Fibroblast of mammary gland (primary cell): Measurements from ENCODE around the gene MCRIP2.

ENCODE experiments used
- DNase-seq: peaks from one replicate; pipeline ENCODE4 v3.0.0-alpha.2; 2010; ENCODE audit warnings: low read depth
- H3K4me3 ChIP-seq: 2 replicates; pipeline ENCODE4 v1.5.1; 2011; ENCODE audit warnings: low read depth, mild to moderate bottlenecking, low read length, moderate library complexity; ENCODE audit not compliant: control insufficient read depth
- TF ChIP-seq, protein P1 (sequence below): conservative IDR thresholded peaks from 2 replicates; pipeline ENCODE4 v1.5.1; 2011; ENCODE audit warnings: low read depth, low read length, inconsistent platforms; ENCODE audit not compliant: control insufficient read depth, insufficient read depth

Gene MCRIP2

GRCh38 chr16:637081-638018, 4.3 kb upstream of the MCRIP2 start:
- peak; percentile 80 for DNase-seq
- peak overlapping the region; percentile 77 for H3K4me3 ChIP-seq
- TF ChIP-seq, protein P1, sequence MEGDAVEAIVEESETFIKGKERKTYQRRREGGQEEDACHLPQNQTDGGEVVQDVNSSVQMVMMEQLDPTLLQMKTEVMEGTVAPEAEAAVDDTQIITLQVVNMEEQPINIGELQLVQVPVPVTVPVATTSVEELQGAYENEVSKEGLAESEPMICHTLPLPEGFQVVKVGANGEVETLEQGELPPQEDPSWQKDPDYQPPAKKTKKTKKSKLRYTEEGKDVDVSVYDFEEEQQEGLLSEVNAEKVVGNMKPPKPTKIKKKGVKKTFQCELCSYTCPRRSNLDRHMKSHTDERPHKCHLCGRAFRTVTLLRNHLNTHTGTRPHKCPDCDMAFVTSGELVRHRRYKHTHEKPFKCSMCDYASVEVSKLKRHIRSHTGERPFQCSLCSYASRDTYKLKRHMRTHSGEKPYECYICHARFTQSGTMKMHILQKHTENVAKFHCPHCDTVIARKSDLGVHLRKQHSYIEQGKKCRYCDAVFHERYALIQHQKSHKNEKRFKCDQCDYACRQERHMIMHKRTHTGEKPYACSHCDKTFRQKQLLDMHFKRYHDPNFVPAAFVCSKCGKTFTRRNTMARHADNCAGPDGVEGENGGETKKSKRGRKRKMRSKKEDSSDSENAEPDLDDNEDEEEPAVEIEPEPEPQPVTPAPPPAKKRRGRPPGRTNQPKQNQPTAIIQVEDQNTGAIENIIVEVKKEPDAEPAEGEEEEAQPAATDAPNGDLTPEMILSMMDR, result no peak

- TF ChIP-seq, protein P1, result no peak
- no peak for DNase-seq
- H3K4me3 ChIP-seq, result no peak overlapping the region
These were observed 3.5 kb upstream of the MCRIP2 start for GRCh38 chr16:638034-638543.

DNA sequence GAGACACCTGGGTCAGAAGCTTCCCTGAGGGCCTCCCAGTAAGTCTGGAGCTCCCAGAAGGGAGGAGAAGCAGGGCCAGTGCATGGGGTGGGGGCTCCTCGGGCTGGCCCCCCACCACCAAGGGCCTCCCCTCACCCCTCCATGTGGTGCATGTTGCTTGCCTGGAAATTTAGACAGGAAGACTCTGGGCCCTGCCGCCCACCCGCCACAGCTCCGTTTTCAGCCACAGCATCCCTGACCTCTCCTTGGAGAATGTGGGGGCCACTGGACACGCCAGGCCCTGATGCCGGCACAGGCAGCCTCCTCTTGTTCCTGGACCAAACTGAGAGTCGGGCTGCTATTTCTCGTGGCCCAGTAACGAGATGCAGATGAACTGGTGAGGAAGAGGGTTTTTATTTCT, 2.8 kb upstream of the MCRIP2 start:
- H3K4me3 ChIP-seq, result no peak overlapping the region
- TF ChIP-seq, protein P1, result no peak
- no peak for DNase-seq

GRCh38 chr16:640614-641013, 1.0 kb upstream of the MCRIP2 start:
- DNase-seq, result no peak
- H3K4me3 ChIP-seq, result no peak overlapping the region
- TF ChIP-seq, protein P1, result no peak

DNA sequence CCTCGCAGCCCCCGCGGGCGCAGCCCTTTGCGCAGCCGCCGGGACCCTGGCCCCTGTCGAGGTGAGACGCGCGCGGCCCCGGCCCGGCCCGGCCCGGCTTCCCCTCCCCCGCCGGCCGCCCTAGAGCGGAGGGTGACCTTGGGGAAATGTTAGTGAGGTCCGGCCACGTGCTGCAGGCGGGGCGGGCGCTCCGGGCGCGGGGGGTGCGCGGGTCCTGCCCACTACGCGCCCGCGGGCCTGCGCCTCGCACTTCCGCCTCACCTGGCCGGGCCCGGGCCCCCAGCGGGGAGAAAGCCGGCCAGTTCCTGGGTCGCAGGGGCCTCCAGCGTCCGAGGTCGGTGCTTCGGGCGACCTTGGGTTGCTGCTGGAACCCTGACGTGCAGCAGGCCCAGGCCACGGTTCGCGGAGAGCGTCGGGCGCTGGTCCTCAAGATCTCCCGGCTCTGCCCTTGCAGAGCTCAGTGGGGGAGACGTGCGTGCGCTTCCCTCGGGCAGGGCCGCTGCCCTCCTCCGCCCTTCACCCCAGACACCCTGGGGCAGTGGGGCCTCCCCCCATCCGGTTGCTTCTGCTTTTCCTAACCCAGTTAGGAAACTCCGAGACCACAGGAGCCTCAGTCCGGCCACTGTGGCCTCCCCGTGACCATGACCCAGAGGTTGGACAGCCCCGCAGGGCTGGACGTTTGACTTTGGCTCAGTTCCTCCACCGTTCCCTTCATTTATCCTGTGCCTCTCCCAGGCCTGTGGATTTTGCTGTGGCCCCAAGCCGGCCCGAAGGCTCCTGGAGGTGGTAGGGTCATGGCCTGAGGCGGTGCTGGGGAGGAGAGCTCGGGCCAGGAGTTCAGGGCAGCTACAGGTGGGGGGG, 791 bp downstream of the MCRIP2 start:
- no peak for DNase-seq
- H3K4me3 ChIP-seq, result peak overlapping the region; percentile 57
- TF ChIP-seq, protein P1, result no peak

DNA sequence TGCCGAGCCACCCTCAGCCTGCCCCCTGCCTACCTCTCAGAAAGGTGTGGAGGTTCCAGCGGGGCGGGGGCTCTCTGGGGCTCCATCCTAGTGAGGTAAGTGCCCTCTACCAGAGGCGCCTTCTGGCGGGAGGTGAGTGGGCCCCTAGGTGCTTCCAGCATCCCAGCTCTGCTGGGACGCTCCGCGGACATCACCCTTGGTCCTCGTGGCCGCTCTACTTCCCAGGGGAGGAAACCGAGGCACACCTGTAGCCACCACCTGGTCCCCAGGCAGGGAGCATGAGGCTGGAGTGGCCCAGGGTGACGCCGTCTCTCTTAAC, 1.4 kb downstream of the MCRIP2 start:
- TF ChIP-seq, protein P1, result no peak
- peak overlapping the region; percentile 57 for H3K4me3 ChIP-seq
- no peak for DNase-seq
